CD4-positive, alpha-beta T cell (primary cell): ENCODE results near the gene CCNB1IP1. TPM values are rescaled to one million over a fixed set of nuclear protein-coding genes. Genes with fewer than 3 reads are reported as not detected.

ENCODE experiments used
- ATAC-seq: fragments of 200-7000 bp; cut with Tn5 transposase; one replicate; pipeline ENCODE4 v1.10.0; 2022; ENCODE audit warnings: mild to moderate bottlenecking; ENCODE audit not compliant: poor library complexity
- CTCF ChIA-PET: fragments of 350-600 bp; sonication (Branson Sonifier 250); formaldehyde crosslinking; loops from one replicate; lab custom pipeline; 2021; ENCODE audit warnings: antibody characterized with exemption, inconsistent platforms; lab: Charles Lee
- POLR2A ChIA-PET: fragments of 350-600 bp; sonication (Branson Sonifier 250); formaldehyde crosslinking; loops from one replicate; lab custom pipeline; 2021; ENCODE audit warnings: antibody characterized with exemption, inconsistent platforms; lab: Charles Lee
- DNase-seq, 14 experiments: peaks; one replicate each; pipeline ENCODE4 v3.0.0-alpha.2; 2013 to 2020; ENCODE audit warnings: mixed read lengths in 2 of 14
- H3K27ac ChIP-seq, 2 donors: one replicate each; pipeline versions ENCODE4 v1.5.1 to v1.7.0; 2013; ENCODE audit warnings: low read length in 2 of 2, low read depth in 1 of 2, mild to moderate bottlenecking in 1 of 2
- H3K27me3 ChIP-seq, 2 experiments: 1 replicate in 1 of 2; 2 replicates in 1 of 2; pipeline versions ENCODE4 v1.6.1 to v1.7.0; 2013; ENCODE audit warnings: low read length in 2 of 2, control low read depth in 1 of 2, mild to moderate bottlenecking in 1 of 2, moderate library complexity in 1 of 2; ENCODE audit not compliant: insufficient read depth in 2 of 2, control insufficient read depth in 1 of 2
- H3K36me3 ChIP-seq: one replicate; pipeline ENCODE4 v1.6.1; 2013; ENCODE audit warnings: low read length, control low read depth; ENCODE audit not compliant: insufficient read depth
- H3K4me1 ChIP-seq: one replicate; pipeline ENCODE4 v1.6.1; 2013; ENCODE audit warnings: low read length, control low read depth; ENCODE audit not compliant: insufficient read depth
- H3K4me3 ChIP-seq: one replicate; pipeline ENCODE4 v1.5.1; 2013; ENCODE audit warnings: mild to moderate bottlenecking, low read length, moderate library complexity
- H3K9me3 ChIP-seq, 2 experiments: 1 replicate in 1 of 2; 2 replicates in 1 of 2; pipeline versions ENCODE4 v1.6.1 to v1.7.0; 2013; ENCODE audit warnings: low read length in 2 of 2, mild to moderate bottlenecking in 2 of 2, control low read depth in 1 of 2, moderate library complexity in 1 of 2; ENCODE audit not compliant: control insufficient read depth in 1 of 2, insufficient read depth in 1 of 2
- H3K27ac Mint-ChIP-seq: one replicate; pipeline ENCODE4 v1.8.0; 2020; ENCODE audit warnings: mixed read lengths
- H3K27me3 Mint-ChIP-seq: one replicate; pipeline ENCODE4 v1.8.0; 2021; ENCODE audit warnings: mixed read lengths
- H3K36me3 Mint-ChIP-seq: one replicate; pipeline ENCODE4 v1.8.0; 2021; ENCODE audit warnings: low read depth, mixed read lengths
- H3K4me1 Mint-ChIP-seq: one replicate; pipeline ENCODE4 v1.8.0; 2021; ENCODE audit warnings: low read depth, mixed read lengths
- H3K4me3 Mint-ChIP-seq: one replicate; pipeline ENCODE4 v1.8.0; 2020; ENCODE audit warnings: mild to moderate bottlenecking, mixed read lengths
- H3K9me3 Mint-ChIP-seq: one replicate; pipeline ENCODE4 v1.8.0; 2020; ENCODE audit warnings: mixed read lengths
- intact Hi-C, 2 experiments: fragments of 100-400 bp; cut with DNase I in 1 of 2; cut with micrococcal nuclease in 1 of 2; formaldehyde crosslinking; loops; one replicate each; pipeline versions ENCODE4 v1.15.1 to v1.9.0; 2023 to 2025; cut with DNase I, micrococcal nuclease
- total RNA-seq, 174 experiments: library from RNA in 2 of 174; stranded (reverse) in 2 of 174; gene quantifications; one replicate each; pipeline ENCODE4 v1.2.3 and lab custom pipeline; 2021 to 2026
- TF ChIP-seq, protein P1 (sequence below): fragments of 200-600 bp; IDR thresholded peaks from one replicate; pipeline ENCODE4 v1.8.0; 2022; ENCODE audit warnings: antibody characterized with exemption, mild to moderate bottlenecking

CCNB1IP1 gene
- total RNA-seq, 2 experiments from 2014 or later: 26.2 to 27.4 TPM

- no peaks in the 10 kb centered on the region for H3K9me3 ChIP-seq
- H3K27me3 ChIP-seq: no peaks in the 10 kb centered on the region
- no peaks in the 10 kb centered on the region for H3K27me3 Mint-ChIP-seq
- no peaks in the 10 kb centered on the region for H3K4me1 ChIP-seq
- no peak overlapping the region for H3K4me3 ChIP-seq
- ChIA-PET POLR2A (interaction anchor here (0.7 kb wide), 1 partner anchor 11 kb away, joined by 3 read pairs; no protein-coding TSS in a partner anchor), CTCF (interaction anchor here (1.9 to 2.0 kb wide), 2 partner anchors 23 to 25 kb away, joined by 6 to 11 read pairs; no protein-coding TSS in a partner anchor)
- no peaks in the 10 kb centered on the region for H3K4me1 Mint-ChIP-seq
- H3K4me3 Mint-ChIP-seq: no peak overlapping the region
- no peak overlapping the region for H3K27ac ChIP-seq
- TF ChIP-seq, protein P1, sequence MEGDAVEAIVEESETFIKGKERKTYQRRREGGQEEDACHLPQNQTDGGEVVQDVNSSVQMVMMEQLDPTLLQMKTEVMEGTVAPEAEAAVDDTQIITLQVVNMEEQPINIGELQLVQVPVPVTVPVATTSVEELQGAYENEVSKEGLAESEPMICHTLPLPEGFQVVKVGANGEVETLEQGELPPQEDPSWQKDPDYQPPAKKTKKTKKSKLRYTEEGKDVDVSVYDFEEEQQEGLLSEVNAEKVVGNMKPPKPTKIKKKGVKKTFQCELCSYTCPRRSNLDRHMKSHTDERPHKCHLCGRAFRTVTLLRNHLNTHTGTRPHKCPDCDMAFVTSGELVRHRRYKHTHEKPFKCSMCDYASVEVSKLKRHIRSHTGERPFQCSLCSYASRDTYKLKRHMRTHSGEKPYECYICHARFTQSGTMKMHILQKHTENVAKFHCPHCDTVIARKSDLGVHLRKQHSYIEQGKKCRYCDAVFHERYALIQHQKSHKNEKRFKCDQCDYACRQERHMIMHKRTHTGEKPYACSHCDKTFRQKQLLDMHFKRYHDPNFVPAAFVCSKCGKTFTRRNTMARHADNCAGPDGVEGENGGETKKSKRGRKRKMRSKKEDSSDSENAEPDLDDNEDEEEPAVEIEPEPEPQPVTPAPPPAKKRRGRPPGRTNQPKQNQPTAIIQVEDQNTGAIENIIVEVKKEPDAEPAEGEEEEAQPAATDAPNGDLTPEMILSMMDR: no peak
- DNase-seq (no peak), ATAC-seq (no peak)
- no peak overlapping the region for H3K27ac Mint-ChIP-seq
- peaks cover 73% of the 10 kb centered on the region for H3K36me3 Mint-ChIP-seq
- H3K36me3 ChIP-seq: peaks cover 32% of the 10 kb centered on the region
- no peaks in the 10 kb centered on the region for H3K9me3 Mint-ChIP-seq
- intact Hi-C loops: no loop called here
Measured at GRCh38 chr14:20350282-20350681, 17.2 kb upstream of the CCNB1IP1 start.

DNA sequence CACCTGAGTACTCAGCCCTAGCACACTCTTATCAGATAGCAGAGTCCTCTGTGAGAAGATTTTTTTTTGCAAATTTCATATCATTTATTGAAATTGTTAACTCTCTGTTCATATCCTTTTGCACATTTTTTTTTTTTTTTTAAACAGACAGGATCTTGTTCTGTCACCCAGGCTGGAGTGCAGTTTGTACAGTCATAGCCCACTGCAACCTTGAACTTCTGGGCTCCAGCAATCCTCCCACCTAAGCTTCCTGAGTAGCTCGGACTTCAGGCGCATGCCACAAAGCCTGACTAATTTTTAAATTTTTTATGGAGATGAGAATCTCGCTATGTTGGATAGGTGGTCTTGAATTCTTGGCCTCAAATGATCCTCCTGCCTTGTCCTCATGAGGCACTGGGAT lies 14.7 kb upstream of the CCNB1IP1 start:
- no peak overlapping the region for H3K4me3 Mint-ChIP-seq
- no peak overlapping the region for H3K27ac Mint-ChIP-seq
- DNase-seq (no peak), ATAC-seq (no peak)
- H3K36me3 Mint-ChIP-seq: peaks cover 62% of the 10 kb centered on the region
- Histone ChIP-seq H3K4me3 (no peak overlapping the region), H3K36me3 (peaks cover 22% of the 10 kb centered on the region), H3K9me3 (peaks cover 0 to 4% of the 10 kb centered on the region in 2 experiments), H3K27me3 (no peaks in the 10 kb centered on the region), H3K4me1 (no peaks in the 10 kb centered on the region), H3K27ac (no peak overlapping the region)
- H3K27me3 Mint-ChIP-seq: no peaks in the 10 kb centered on the region
- peaks cover 11% of the 10 kb centered on the region for H3K4me1 Mint-ChIP-seq
- intact Hi-C loops: loop anchor here in 1 of 2 experiments (5.0 kb wide), 2 partner anchors 65 to 110 kb away; partner anchors contain the start of genes APEX1 and TEP1
- POLR2A ChIA-PET: no interaction called here
- TF ChIP-seq, protein P1: no peak
- no peaks in the 10 kb centered on the region for H3K9me3 Mint-ChIP-seq
- CTCF ChIA-PET: no interaction called here

DNA sequence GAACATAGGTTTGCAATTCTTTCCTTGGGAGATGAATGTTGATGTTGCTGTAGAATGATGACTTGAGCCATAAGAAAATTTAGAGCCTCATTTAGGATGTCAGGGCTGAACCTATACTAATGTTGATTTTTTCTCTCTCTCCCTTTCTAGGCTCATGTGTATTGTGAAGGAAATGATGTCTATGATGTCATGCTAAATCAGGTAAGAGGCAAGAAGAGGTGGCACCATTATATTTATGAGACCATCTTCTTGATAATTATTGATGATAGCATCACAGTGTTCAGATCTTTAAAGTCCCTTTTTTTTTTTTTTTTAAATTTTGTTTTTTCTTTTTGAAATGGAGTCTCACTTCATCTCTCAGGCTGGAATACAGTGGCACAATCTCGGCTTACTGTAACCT lies 13.6 kb upstream of the CCNB1IP1 start:
- H3K4me3 Mint-ChIP-seq: no peak overlapping the region
- H3K4me1 Mint-ChIP-seq: peaks cover 11% of the 10 kb centered on the region
- no peaks in the 10 kb centered on the region for H3K27me3 Mint-ChIP-seq
- intact Hi-C loops: loop anchor here in 1 of 2 experiments (5.0 kb wide), 2 partner anchors 66 to 111 kb away; partner anchors contain the start of genes APEX1 and TEP1
- POLR2A ChIA-PET: no interaction called here
- Histone ChIP-seq H3K36me3 (peaks cover 16% of the 10 kb centered on the region), H3K4me3 (no peak overlapping the region), H3K27ac (no peak overlapping the region), H3K4me1 (no peaks in the 10 kb centered on the region), H3K9me3 (peaks cover 0 to 4% of the 10 kb centered on the region in 2 experiments), H3K27me3 (no peaks in the 10 kb centered on the region)
- no peaks in the 10 kb centered on the region for H3K9me3 Mint-ChIP-seq
- H3K36me3 Mint-ChIP-seq: peaks cover 57% of the 10 kb centered on the region
- TF ChIP-seq, protein P1: no peak
- no peak overlapping the region for H3K27ac Mint-ChIP-seq
- CTCF ChIA-PET: no interaction called here
- ATAC-seq: no peak
- no peak for DNase-seq
